Panc1 (cell line): ENCODE data around the gene CNTRL.

Source experiments
- CTCF ChIP-seq: fragments of 450-650 bp; IDR thresholded peaks from 2 replicates; pipeline ENCODE4 v1.5.1; 2017; ENCODE audit warnings: mild to moderate bottlenecking
- POLR2AphosphoS5 ChIP-seq: IDR thresholded peaks from 2 replicates; pipeline ENCODE4 v1.6.1; 2012; ENCODE audit warnings: mild to moderate bottlenecking, low read depth, low read length, moderate library complexity
- SIN3A ChIP-seq: IDR thresholded peaks from 2 replicates; pipeline ENCODE4 v1.6.1; 2012; ENCODE audit warnings: low read depth, mild to moderate bottlenecking, low read length, moderate library complexity, borderline replicate concordance; ENCODE audit not compliant: insufficient read depth
- TCF7L2 ChIP-seq: IDR thresholded peaks from 2 replicates; pipeline ENCODE4 v1.6.1; 2011; ENCODE audit warnings: mild to moderate bottlenecking, low read depth, low read length, inconsistent platforms
- TF ChIP-seq, protein P1 (sequence below), 2 experiments: IDR thresholded peaks; 2 replicates each; pipeline ENCODE4 v1.6.1; 2011 to 2012; ENCODE audit warnings: low read depth in 2 of 2, control low read depth in 1 of 2, low read length in 1 of 2, mild to moderate bottlenecking in 1 of 2, moderate library complexity in 1 of 2; ENCODE audit not compliant: insufficient read depth in 1 of 2

- TF ChIP-seq CTCF (no peak), POLR2AphosphoS5 (no peak), SIN3A (no peak), TCF7L2 (no peak)
- TF ChIP-seq, protein P1, sequence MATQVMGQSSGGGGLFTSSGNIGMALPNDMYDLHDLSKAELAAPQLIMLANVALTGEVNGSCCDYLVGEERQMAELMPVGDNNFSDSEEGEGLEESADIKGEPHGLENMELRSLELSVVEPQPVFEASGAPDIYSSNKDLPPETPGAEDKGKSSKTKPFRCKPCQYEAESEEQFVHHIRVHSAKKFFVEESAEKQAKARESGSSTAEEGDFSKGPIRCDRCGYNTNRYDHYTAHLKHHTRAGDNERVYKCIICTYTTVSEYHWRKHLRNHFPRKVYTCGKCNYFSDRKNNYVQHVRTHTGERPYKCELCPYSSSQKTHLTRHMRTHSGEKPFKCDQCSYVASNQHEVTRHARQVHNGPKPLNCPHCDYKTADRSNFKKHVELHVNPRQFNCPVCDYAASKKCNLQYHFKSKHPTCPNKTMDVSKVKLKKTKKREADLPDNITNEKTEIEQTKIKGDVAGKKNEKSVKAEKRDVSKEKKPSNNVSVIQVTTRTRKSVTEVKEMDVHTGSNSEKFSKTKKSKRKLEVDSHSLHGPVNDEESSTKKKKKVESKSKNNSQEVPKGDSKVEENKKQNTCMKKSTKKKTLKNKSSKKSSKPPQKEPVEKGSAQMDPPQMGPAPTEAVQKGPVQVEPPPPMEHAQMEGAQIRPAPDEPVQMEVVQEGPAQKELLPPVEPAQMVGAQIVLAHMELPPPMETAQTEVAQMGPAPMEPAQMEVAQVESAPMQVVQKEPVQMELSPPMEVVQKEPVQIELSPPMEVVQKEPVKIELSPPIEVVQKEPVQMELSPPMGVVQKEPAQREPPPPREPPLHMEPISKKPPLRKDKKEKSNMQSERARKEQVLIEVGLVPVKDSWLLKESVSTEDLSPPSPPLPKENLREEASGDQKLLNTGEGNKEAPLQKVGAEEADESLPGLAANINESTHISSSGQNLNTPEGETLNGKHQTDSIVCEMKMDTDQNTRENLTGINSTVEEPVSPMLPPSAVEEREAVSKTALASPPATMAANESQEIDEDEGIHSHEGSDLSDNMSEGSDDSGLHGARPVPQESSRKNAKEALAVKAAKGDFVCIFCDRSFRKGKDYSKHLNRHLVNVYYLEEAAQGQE (IDR thresholded peaks at IDR 0.05; ENCODE audit: insufficient read depth in 1 of 2, low read depth in 2 of 2, low read length in 1 of 2): no peak
Measured at GRCh38 chr9:121138973-121139372, 64.2 kb downstream of the CNTRL start.
